Measurements from ENCODE around the gene CGB1.
A peak's percentile ranks its signal among the peaks of the same experiment; 100 is the strongest.

The CGB1 gene

DNA sequence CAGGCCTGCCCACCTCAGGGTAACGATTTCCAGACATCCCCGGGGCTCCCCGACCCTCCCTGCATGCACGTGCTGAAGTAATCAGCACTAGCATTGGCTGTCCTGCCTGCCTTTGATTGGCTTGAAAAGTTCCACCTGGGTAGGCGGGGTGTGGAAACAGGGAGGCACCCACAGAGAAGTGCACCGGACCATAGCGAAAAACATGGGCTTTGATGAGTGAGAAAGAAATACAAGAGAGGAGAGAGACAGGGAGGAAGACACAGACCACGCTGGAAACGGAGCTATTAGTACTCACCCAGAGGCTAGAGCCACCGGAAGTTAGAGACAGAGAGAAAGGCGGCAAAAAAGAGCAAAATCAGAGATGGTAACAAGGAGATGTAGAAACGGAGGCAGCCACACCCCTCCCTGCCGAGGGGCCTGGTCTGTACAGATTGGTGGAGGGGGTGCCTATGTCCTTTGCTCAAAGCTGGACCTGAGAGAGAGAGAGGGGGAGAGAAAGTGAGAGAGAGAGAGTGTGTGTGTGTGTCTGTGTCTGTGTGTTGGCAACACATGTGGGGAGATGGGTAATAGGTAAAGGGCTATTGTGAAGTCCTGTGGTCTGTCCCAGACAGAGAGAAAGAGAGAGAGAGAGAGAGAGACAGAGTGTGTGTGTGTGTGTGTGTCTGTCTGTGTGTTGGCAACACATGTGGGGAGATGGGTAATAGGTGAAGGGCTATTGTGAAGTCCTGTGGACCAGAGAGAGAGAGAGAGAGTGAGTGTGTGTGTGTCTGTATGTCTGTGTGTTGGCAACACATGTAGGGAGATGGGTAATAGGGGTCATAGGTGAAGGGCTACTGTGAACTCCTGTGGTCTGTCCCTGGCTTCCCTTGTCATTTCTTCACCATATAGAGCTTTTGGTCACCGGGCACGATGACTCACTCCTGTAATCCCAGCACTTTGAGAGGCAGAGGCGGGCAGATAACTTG lies 15.5 kb downstream of the CGB1 start:
- DNase-seq: no peak

DNA sequence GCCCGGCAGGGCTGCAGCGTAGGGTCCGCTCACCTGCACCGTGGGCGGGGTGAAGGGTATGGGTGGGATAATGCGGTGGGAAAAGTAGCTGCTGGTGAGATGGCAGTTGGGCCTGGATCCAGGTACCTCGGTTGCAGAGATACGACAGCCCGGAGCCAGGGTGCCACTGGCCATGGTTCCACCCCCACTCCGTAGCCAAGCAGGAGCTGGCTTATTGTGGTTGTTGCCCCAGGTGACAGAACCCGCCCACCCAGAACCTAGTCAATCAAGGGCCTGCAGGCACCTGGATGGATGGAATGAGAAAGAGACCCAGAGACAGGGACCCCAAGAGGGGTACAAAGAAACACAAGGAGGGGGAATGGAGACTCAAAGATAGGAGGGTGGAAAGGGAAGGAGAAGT lies 16.4 kb downstream of the CGB1 start:
- DNase-seq: no peak

DNA sequence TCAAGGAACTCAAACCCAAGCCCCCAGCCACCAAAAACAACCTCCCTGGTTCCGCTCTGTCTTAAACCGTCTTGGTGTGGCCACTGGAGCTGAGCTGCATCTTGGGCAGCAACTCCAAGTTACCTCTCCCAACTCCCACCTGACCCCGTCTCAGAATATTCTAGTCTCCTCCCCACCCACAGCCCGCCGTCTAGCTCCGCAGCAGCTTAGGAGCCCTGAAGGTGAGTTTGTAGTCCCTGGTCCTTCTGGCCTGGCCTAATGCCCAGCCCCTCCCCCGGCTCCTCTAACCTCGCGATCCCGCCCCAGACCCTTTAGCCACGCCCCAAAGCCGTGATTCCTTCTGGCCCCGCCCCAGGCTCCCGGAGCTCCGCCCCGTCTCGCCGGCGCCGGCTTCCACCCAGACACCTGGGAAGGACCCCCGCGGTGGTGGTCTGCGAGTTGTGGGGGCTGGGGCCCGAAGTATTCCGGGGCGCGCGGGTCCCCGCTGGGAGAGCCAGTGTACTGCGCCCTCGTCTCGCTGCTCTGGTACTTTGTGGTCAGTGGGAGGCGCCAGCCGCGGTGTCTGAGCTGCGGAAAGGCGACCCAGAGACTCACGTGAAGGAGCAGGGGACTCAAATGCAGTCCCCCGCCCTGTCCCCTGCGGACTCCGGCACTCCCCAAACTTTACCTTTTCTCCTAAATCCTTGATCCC lies 17.3 kb downstream of the CGB1 start:
- DNase-seq: peak; percentile 40 to 77

DNA sequence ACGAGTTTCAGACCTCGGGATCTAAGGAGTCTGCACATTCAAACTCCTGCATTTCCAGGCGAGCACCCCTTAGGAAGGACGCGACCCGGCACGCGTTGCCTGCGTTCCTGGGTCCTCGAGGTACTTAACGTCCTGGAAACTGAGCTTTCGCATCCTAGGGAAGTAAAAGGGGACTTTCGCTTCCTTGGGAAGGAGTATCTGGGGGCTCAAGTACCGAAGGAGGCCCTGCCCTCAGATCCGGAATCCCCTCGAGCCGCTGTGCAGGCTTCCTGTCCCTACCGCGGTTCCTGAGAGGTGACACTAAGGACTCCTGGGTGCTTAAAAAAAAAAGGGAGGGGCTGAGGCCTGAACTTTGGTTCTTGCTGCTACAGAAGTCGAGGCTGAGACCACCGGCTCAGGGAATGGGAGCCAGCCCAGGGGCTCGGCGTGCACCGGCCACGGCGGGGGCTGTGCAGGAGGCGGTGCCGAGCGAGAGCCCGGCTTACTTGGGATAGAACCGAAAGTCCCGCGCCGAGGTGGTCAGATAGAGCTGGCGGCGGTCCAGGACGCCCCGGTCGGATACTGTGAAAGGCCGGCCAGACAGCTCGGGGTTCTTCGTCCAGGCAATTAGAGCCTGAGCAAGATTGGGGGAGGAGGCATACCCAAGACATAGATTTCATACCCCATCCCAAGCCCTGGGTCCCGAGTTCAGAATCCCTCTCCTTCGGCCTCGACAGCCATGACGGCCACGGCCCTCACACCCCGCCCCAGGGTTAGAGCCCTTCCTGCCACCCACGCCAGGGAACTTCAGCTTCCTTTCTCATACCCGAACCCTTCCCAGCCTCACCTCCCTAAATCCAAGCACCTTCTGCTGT lies 18.1 kb downstream of the CGB1 start:
- peak in 1 of 2 experiments; percentile 40 for DNase-seq

DNA sequence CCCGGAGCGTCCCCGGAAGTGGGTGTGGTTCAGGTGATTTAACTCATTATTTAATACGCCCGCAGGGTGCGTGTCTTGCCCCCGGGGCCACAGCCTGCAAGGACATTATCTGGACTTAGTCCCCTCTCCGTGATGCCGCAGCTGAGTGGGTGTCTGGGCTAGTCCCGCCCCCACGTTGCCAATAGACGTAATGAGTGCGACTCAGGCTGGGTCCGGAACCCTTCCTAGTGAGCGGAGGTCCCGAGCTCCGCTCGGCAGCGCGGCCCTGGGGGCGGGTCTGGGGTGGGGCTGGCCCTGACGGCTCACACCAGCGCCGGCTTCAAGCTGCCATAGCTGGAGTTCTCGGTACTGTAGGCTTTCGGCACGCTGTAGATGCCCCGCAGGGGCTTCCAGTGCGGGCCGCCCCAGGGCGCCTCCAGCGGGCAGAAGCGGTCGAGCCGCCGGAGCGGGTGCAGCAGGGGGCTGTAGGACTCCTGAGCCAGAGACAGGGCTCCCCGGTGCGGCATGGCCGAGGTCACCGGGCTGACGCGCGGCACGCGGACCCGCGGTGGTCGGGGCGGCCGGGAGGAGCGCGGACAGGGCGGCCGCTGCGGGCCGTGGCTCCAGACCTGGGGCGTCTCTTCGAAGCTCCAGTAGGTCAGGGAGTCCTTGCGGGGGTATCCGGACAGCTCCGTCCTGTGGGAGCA lies 18.9 kb downstream of the CGB1 start:
- DNase-seq: peak; percentile 45 to 77

DNA sequence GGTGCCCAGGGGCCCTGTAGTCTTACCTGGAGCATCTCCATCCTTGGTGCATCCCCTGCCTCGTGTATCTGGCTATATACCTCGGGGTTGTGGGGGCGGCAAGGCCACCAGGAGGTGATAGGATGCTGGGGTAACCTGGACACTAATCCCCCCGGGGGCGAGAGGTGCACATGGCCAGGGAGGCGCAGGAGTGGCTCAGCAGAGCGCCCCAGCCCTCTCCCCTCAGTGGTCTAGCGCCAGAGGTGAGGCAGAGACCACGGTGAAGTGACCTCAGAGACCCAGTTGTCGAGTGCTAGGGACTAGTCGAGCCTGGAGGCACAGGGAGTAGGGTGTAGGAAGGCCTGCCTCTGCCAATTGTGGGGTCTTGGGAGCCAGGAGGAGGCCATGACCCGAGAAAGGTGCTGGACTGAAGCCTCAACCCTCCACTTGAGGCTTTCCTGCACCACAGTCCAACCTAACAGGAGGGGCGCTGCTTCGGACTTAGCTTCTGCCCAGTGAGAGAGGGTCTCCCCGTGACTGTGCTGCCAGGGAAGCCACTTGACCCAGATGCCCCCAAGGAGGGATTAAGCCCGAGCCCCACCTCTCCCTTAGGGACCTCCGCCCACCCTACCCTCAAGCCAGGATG lies 19.5 kb downstream of the CGB1 start, which contains the start of gene LHB:
LHB (minus strand) TSS at position 51 of the 625 bp plus-strand sequence; CDS start at position 41, 10 bp downstream.
- DNase-seq: no peak

DNA sequence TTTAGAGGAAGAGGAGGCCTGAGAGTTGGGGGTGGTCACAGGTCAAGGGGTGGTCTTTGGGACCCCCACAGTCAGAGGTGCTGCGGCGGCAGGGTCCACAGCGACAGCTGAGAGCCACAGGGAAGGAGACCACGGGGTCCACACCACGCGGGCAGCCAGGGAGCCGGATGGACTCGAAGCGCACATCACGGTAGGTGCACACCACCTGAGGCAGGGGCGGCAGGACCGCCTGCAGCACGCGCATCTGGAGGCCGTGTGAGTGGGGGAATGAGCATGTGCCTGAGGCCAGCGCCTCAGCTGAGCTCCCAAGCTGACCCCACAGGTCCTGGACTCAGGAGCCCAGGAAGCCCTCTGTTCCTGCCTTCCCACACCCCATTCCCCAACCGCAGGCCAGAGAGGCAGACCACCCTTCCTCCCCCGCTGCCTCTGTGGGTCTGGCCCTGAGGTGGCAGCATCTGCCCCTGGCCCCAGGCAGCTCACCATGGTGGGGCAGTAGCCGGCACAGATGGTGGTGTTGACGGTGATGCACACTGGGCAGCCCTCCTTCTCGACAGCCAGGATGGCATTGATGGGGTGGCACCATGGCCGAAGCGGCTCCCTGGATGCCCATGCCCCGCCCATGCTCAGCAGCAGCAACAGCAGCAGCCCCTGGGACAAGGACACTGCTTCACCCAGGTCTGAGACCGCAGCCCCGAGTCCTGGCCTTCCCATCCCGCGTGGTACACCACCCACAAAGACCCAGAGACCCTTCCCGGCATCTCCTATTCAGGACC lies 20.4 kb downstream of the CGB1 start:
- DNase-seq: no peak

DNA sequence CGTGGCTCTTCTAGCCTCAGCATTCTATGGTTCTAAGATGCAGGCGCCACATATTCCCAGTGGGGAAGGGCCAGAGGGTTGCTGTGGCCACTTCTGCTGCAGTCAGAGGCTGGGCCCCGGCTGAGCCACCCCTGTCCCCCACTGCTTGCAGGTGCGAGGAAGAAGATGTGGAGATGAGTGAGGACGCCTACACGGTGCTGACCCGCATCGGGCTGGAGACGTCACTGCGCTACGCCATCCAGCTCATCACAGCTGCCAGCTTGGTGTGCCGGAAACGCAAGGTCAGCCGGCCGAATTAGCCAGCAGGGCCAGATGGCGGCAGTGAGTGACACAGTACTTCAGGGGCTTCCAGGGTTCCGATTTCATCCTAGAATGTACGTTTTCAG lies 21.8 kb downstream of the CGB1 start:
- peak; percentile 23 to 73 for DNase-seq

DNA sequence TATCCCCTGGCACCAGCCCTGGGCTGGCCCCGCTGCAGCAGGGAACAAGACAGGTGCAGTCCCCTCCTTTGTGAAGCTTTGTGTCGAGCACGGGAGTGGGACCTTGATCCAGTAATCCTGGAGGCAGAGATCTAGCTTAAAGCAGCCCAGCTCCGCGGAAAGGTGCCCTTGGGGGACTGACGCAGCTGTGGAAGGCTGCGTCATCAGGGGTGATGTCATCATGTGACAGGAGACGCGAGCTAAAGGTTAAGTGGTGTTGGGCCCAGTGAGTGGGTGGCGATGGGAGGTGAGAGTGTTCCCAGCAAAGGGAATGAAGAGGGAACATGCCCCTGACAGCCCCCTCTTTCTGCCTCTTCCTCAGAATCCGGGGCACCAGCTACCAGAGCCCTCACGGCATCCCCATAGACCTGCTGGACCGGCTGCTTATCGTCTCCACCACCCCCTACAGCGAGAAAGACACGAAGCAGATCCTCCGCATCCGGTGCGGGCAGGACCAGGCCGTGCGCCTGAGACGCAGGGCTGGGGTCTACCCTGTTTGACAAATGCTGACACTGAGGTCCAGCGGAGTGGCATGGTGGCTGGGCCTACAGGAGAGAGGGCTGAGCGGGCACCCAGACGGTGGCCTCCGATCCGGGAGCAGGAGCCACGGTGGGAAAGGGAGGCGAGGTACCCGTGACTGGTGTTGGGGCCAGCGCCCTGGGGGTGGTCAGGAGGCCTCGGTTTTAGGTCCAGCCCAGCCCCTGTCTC lies 22.4 kb downstream of the CGB1 start:
- no peak for DNase-seq

DNA sequence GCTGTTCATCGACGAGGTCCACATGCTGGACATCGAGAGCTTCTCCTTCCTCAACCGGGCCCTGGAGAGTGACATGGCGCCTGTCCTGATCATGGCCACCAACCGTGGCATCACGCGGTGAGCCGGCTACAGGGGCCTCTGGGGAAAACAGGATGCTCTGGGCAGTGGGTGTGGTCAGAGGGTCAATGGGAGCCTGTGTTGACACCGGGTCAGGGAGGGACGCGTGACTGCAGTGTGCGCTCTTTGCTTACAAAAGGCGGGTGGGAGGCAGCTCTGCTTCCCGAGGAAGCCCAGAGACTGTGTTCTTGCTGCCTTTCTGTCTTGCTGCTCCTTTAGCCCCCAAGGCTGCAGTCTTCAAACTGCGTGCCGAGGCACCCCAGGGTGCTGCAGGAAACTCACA lies 25.5 kb downstream of the CGB1 start:
- no peak for DNase-seq

DNA sequence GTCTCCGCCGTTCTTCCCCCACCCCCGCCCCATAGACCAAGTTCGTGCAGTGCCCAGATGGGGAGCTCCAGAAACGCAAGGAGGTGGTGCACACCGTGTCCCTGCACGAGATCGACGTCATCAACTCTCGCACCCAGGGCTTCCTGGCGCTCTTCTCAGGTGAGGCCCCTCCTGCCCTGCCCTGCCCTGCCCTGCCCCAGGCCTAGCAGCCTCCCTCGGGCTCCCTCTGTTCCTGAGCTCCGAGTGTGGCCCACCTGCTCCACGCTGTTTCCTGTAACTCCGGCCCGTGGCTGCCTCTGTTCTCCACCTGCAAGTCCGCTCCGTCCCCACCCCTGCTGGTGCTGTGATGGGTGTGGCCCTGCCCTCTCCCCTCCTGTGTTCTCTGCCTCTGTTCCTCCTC lies 26.2 kb downstream of the CGB1 start:
- DNase-seq: no peak

DNA sequence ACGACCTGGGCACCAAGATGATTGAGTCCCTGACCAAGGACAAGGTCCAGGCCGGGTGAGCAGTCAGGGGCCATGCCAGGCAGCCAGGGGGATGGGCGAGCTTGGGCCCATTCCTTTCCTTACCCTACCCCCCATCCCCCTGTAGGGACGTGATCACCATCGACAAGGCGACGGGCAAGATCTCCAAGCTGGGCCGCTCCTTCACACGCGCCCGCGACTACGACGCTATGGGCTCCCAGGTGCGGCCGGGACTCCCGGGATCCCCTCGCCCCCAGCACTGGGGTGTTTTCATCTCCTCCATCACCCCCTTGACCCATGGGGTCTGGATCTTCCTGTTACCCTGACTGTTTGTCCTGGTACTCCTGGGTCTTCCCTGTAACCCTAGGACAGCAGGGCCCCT lies 26.9 kb downstream of the CGB1 start:
- DNase-seq: no peak

DNA sequence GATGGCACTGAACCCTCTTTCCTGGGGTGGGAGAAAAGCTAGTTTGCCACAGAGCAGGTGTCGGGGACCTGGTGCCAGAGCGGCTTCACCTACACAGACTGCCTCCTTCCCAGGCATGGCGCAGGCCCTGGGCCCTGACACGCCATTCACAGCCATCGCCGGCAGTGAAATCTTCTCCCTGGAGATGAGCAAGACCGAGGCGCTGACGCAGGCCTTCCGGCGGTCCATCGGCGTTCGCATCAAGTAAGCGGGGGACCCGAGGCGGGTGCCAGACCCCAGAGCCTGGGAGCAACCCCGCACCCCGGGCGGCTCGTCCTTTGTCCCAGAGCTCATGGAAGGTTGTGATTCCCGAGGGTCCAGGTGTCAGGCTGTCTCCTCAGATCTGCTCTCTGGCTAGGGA lies 29.8 kb downstream of the CGB1 start:
- DNase-seq: no peak

DNA sequence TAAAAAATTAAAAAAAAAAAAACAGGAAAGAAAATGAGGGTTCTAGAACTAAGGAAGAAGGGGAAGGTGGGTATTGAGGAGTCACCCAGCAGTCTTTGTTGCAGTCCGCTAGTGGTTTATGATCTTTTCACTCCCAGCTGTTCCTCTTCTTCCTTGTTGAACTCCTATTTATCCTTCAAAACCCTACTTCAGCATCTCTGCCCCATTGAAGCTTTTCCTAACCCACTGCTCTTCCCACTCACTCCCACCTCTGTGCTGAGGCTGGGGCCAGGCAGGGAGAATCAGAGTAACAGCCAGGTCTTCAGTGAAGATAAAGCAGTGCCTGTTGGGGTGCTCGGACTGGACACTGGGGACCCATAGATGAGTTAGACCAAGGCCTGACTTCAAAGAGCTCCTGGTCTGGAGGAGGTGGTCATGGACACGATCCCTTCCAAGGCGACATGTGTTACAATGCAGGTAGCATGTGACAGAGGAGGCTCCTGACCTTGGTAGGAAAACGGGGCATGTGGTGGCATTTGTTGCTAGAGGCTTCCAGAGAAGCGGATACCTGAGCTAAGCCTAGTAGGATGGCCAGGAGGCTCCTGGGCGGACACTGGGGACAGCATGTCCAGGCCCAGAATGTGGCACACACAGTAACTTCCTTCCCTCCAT lies 31.6 kb downstream of the CGB1 start:
- no peak for DNase-seq

DNA sequence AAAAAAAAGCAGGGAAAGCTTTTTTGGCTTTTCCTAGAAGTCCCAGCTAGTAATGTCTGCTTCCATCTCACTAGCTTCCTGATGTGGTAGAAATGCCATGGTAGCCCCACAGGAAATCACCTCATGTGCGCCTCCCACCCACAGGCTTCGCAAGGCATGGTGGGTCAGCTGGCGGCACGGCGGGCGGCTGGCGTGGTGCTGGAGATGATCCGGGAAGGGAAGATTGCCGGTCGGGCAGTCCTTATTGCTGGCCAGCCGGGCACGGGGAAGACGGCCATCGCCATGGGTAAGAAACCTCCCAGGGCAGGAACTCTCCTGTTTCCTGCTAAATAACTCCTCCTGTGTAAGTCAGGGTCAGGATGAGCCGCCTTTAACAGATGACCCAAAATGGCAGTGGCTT lies 32.6 kb downstream of the CGB1 start:
- DNase-seq: no peak

DNA sequence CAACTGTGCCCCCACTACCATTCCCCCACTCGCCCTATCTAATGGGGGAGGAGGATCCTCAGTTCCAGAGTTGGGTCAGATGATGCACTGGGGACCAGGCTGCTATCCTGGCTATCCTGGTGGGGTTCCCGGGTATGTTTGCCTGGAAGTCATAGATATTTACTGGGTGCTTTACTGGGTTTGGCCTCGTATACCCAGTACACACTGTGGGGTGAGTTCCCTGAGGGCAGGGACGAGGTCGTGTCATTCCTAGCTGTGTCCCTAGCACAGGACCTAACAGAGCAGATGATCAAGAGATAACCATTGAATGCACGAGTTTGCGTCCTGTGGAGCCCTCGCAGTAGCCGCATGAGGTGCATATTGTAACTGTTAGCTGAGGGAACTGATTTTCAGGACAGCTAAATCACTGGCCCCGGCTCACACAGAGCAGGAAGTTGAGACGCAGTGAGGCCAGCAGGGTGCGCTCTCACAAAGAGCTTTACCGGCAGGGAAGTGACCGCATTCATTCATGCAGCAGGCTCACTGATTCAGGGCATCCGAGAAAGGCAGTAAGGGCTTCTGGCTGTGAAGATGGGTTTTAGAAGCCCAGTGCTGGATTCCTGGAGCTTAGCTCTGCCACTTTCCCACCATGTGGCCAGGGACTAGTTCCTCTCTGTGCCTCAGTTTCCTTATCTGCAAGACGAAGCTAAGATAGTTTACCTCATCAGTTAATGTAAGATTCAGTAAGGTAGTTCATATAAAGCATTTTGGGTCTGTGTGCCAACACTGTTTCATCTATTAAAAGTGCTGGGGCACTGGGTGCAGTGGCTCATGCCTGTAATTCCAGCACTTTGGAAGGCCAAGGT lies 37.0 kb downstream of the CGB1 start:
- peak in 1 of 2 experiments; percentile 56 for DNase-seq

DNA sequence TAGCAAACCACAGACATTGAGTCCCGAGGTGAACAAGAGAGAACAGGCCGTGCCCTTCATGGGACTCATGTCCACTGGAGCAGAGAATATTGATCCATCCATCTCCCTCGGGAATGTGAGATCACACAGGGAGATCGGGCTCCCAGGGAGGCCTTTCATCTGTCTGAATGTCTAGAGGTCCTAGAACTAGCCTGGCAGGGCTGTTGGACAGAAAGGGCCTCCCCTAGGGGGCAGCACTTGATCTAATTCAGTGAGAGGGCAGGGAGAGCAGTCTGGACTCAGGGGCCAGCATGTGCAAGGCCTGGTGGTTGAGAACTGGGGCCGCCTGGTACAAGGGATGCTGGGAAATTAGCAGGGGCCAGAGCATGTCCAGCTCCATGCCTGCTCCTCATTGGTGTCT lies 38.7 kb downstream of the CGB1 start:
- DNase-seq: peak in 1 of 2 experiments; percentile 75

DNA sequence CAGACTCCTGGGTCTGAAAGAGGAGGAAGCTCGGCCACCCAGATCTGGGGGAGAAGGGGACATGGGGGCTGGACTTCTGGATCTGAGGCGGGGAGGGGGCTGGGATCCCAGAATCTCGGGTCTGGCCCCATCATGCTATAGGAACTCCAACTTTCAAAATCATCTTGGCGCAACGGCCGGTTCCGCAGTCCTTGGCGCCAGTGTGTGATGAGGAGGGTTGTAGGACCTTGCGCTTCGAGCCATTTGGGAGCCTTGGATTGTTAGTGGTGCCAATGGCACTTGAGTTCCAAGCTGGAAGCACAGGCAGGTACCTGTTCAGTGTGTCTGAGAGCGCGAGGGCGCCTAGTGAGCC lies 42.7 kb downstream of the CGB1 start:
- DNase-seq: no peak
